Fibroblast of skin of abdomen (primary cell): Measurements from ENCODE around the gene DUSP7.
A peak's percentile ranks its signal among the peaks of the same experiment; 100 is the strongest.

Experiments used
- DNase-seq: peaks from one replicate; pipeline ENCODE4 v3.0.0-alpha.2; 2013

The DUSP7 gene

GRCh38 chr3:52024765-52025452 is 31.5 kb downstream of the DUSP7 start:
- no peak for DNase-seq

- DNase-seq: no peak
These were observed 32.3 kb downstream of the DUSP7 start for GRCh38 chr3:52023860-52024764.

GRCh38 chr3:52023101-52023770 is 33.1 kb downstream of the DUSP7 start:
- DNase-seq: no peak

GRCh38 chr3:52022323-52023100 is 33.9 kb downstream of the DUSP7 start:
- no peak for DNase-seq

GRCh38 chr3:52021489-52022268 is 34.7 kb downstream of the DUSP7 start:
- no peak for DNase-seq

- DNase-seq: no peak
These were observed 35.6 kb downstream of the DUSP7 start for GRCh38 chr3:52020796-52021195.

- DNase-seq: no peak
These were observed 36.9 kb downstream of the DUSP7 start for GRCh38 chr3:52019352-52020080.

- no peak for DNase-seq
These were observed 37.9 kb downstream of the DUSP7 start for GRCh38 chr3:52018319-52019000.

- DNase-seq: no peak
These were observed 38.8 kb downstream of the DUSP7 start for GRCh38 chr3:52017586-52017985.

- no peak for DNase-seq
These were observed 40.7 kb downstream of the DUSP7 start for GRCh38 chr3:52015438-52016228.

GRCh38 chr3:52014613-52015012 is 41.8 kb downstream of the DUSP7 start:
- DNase-seq: no peak

- DNase-seq: no peak
These were observed 42.4 kb downstream of the DUSP7 start for GRCh38 chr3:52013802-52014598.

GRCh38 chr3:52012699-52013098 is 43.7 kb downstream of the DUSP7 start:
- DNase-seq: no peak

GRCh38 chr3:52010431-52010830 is 45.9 kb downstream of the DUSP7 start:
- no peak for DNase-seq

- DNase-seq: no peak
These were observed 49.1 kb downstream of the DUSP7 start for GRCh38 chr3:52007291-52007690.

GRCh38 chr3:52006820-52007133 is 49.6 kb downstream of the DUSP7 start:
- DNase-seq: no peak

- DNase-seq: no peak
These were observed 50.2 kb downstream of the DUSP7 start for GRCh38 chr3:52006017-52006819.

- DNase-seq: peak; percentile 71
These were observed 50.8 kb downstream of the DUSP7 start for GRCh38 chr3:52005571-52005986.
